A549 (cell line): ENCODE measurements around the gene RUNDC1.

ENCODE experiments used
- CHD2 ChIP-seq: fragments of 150-350 bp; IDR thresholded peaks from 2 replicates; pipeline ENCODE4 v1.6.1; 2014; ENCODE audit warnings: low read length; ENCODE audit not compliant: partially characterized antibody
- CTCF ChIP-seq: fragments of >200 bp; sonication (Bioruptor Twin); formaldehyde crosslinking; IDR thresholded peaks from 3 replicates; pipeline ENCODE4 v1.5.1; 2016
- EP300 ChIP-seq, 2 experiments: fragments of >200 bp; sonication (Bioruptor Twin); formaldehyde crosslinking; IDR thresholded peaks; 2 replicates in 1 of 2; 3 replicates in 1 of 2; pipeline ENCODE4 v1.6.1; 2016 to 2017
- ESRRA ChIP-seq: fragments of 150-350 bp; IDR thresholded peaks from 2 replicates; pipeline ENCODE4 v1.6.1; 2014; ENCODE audit warnings: mild to moderate bottlenecking, low read length, borderline replicate concordance
- FOSB ChIP-seq: fragments of 250-450 bp; sonication (Bioruptor Pico); IDR thresholded peaks from 2 replicates; pipeline ENCODE4 v1.5.0; 2020; ENCODE audit warnings: mild to moderate bottlenecking, moderate library complexity
- FOSL2 ChIP-seq, 2 experiments: fragments of 450-650 bp in 1 of 2; fragments of >200 bp in 1 of 2; sonication (Bioruptor Twin) in 1 of 2; formaldehyde crosslinking; IDR thresholded peaks; 2 replicates each; pipeline versions ENCODE4 v1.5.0 to v1.6.1; 2016 to 2020; ENCODE audit warnings: mild to moderate bottlenecking in 1 of 2, moderate library complexity in 1 of 2
- GATA3 ChIP-seq: IDR thresholded peaks from 2 replicates; pipeline ENCODE4 v1.6.1; 2012; ENCODE audit warnings: borderline replicate concordance
- NR3C1 ChIP-seq: fragments of >200 bp; sonication (Bioruptor Twin); formaldehyde crosslinking; IDR thresholded peaks from 3 replicates; pipeline ENCODE4 v1.6.1; 2017
- POLR2A ChIP-seq: IDR thresholded peaks from 2 replicates; pipeline ENCODE4 v1.6.1; 2012; ENCODE audit warnings: mild to moderate bottlenecking, low read length

- TF ChIP-seq CHD2: no peak
- no peak for TF ChIP-seq POLR2A
- no peak for TF ChIP-seq FOSB (CRISPR knock-in tag)
- no peak for TF ChIP-seq ESRRA
- no peak for TF ChIP-seq CTCF
- TF ChIP-seq EP300 (IDR thresholded peaks at IDR 0.05): no peak
- no peak for TF ChIP-seq GATA3
- TF ChIP-seq NR3C1: no peak
- no peak for TF ChIP-seq FOSL2 (IDR thresholded peaks at IDR 0.05)
- no peak for TF ChIP-seq FOSL2 (CRISPR knock-in tag; IDR thresholded peaks at IDR 0.05)
These were observed 60.3 kb downstream of the RUNDC1 start for GRCh38 chr17:43040655-43041054.
